ENCODE data around the gene PSD.
"Not testable (repeated sequence)": the region's sequence is repeated elsewhere in the genome, so short reads cannot be mapped to it uniquely, and the experiment has no call there.

Gene PSD

DNA sequence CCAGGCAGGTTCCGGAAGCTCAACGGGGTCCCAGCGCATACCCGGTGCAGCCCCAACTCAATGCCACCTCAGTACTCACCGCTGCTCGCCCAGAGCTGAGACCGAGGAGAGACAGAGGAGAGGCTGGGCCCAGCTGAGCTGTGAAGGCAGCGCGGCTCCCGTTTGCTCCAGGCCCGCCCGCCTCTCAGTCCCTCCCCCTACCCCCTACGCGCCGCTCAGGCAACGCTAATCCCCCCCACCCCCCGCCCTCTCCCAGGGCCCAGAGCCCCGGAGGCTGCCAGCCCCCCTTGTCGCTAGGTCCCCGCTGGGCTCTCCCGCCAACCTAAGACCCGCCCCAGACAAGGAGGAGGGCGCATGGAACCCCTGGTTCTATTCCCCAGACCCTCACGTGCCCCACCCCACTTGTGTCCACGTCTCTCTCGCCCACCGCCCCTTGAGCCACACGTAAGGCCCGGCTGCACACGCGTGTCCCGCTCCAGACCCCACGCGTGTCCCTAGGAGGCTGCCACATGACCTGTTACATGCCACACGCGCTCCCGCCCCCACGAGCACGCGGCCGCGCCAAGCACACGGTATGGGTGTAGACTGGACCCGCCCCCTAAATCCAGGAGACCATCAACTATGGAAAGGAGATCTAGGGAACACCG lies at the start of gene PSD:
TSS of gene PSD (minus strand) at position 164 of the 647 bp plus-strand sequence. CDS start 1,747 bp downstream, outside the sequence.
- DNase-seq (ENCODE audit: low spot score) = no peak

- DNase-seq (ENCODE audit: low spot score) = no peak
These were observed 49.4 kb upstream of the PSD start for GRCh38 chr10:102467971-102468438.

- DNase-seq (ENCODE audit: low spot score) = no peak
These were observed 48.7 kb upstream of the PSD start for GRCh38 chr10:102467318-102467717.

DNA sequence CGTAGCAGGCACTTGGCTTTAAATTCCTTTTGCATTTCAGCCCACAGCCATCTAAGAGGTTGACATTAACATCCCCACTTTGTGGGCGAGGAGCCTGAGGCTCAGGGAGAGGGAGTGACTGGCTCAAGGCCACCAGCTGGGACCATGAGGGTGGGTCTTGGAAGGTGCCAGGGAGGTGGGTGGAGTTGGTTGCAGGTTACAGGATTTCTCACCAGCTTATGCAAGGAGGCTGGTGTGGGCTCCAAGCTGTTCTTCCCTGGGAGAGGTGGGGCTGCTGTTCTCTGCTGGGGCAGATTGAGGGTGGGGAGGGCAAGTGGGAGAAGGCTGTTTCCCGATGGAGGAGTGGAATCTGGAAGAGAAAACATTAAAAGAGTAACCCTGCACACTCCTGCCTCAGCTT lies 46.9 kb upstream of the PSD start:
- no peak for DNase-seq (ENCODE audit: low spot score)

GRCh38 chr10:102463983-102464382 lies 45.4 kb upstream of the PSD start:
- no peak for DNase-seq (ENCODE audit: low spot score)

- DNase-seq (ENCODE audit: low spot score) = no peak
These were observed 44.0 kb upstream of the PSD start for GRCh38 chr10:102462512-102463054.

- DNase-seq (ENCODE audit: low spot score) = peak; percentile 93
These were observed 42.8 kb upstream of the PSD start for GRCh38 chr10:102461187-102462054.

- no peak for DNase-seq (ENCODE audit: low spot score)
These were observed 42.2 kb upstream of the PSD start for GRCh38 chr10:102460836-102461186.

GRCh38 chr10:102458656-102459055 lies 40.1 kb upstream of the PSD start:
- no peak for DNase-seq (ENCODE audit: low spot score)

DNA sequence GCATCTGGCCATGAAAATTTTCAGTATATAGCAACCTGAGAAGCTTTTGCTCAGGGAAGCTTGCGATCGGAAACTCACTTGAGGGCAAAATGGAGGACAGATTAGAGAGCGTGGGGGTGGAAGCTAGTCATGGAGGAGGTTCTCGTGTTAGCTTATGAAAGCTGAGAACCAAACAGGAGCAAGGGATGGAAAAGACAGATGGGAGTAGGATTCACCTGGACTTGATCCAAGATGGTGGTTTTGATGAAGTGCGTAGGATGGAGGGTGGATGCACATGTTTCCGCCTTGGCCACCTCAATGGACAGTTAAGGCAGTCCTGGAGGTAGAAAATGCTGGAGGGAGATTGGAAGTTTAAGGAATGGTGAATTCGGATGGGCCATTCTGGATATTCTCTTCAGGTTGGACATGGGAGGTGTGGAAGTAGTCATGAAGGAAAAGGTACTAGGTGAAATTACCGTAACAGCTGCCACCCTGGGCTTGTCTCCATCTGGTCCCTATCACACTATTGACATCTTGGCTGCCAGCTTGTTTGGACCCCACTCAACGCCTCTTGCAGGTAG lies 39.1 kb upstream of the PSD start:
- no peak for DNase-seq (ENCODE audit: low spot score)

DNA sequence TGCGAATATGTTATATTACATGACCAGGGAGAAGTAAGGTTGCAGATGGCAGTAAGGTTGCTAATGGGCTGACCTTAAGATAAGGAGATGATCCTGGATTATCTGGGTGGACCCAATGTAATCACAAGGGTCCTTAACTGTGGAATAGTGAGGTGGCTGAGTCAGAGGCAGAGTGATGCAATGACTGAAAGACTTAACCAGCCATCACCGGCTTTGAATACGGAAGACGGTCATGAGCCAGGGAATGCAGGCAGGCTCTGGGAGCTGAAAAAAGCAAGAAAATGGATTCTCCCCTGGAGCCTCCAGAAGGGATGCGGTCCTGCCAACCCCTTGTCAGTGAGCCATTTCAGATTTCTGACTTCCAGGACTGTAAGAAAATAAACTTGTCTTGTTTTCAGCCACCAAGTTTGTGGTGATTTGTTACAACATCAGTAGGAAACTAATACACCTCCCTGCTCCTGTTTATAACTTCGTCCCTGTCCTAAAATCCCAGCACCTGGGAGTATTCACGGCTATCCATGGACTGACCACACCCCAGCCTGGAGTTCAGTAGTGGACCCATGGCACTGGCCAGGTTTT lies 37.4 kb upstream of the PSD start:
- no peak for DNase-seq (ENCODE audit: low spot score)

- not testable (repeated sequence) for DNase-seq (ENCODE audit: low spot score)
These were observed 36.3 kb upstream of the PSD start for GRCh38 chr10:102454662-102455487.

DNA sequence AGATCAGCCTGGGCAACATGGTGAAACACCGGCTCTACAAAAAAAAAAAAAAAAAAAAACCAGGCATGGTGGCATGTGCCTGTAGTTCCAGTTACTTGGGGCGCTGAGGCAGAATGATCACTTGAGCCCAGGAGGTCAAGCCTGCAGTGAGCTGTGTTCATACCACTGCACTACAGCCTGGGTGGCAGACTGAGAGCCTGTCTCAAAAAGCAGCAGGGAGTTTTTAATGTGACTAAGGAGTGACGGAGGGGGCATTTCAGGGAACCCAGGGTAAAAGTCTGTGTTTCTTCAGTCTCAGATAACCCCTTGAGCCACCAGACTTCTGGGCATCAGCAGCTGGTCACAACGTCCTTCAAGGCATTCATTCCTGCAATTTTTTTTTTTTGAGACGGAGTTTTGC lies 34.9 kb upstream of the PSD start:
- DNase-seq (ENCODE audit: low spot score) = no peak

GRCh38 chr10:102452672-102453340 lies 34.2 kb upstream of the PSD start:
- DNase-seq (ENCODE audit: low spot score) = peak; percentile 71

GRCh38 chr10:102451105-102451969 lies 32.8 kb upstream of the PSD start, which contains the start of gene C10orf95:
Gene C10orf95 (minus strand): TSS chr10:102451543. CDS start chr10:102451093, 450 bp downstream.
- no peak for DNase-seq (ENCODE audit: low spot score)

DNA sequence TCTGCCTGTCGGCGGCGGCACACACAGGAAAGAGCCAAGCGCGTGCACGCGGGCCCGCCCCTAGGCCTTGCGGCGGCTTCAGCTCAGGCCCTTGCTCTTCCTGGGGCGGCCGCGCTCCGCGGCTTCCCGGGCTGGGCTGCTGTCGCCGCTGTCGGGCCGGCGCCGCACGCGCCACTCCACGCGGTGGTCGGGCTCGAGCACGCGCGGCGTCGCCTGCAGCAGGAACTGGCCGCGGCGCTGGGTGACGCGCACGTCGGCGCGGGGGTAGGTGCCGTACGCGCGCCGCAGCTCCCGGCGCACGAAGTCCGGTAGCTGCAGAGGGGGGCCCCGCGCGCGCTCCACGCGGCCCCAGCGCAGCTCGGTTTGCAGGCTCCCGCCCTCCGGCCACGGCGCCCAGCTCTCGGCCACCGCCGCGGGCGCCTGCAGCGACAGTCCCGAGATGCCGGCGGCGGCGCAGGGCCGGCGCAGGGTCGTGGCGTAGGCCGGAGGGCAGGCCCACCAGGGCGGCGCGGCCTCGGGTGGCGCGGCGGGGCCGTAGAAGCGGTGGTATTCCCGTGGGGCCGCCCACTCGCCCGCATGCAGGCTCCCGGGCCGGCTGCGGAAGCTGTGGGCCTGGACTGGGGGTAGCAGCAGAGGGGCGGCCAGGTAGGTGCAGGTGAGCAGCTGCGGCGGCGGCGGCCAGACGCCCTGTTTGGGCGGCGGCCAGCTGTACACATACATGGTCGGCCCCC lies 32.0 kb upstream of the PSD start:
- peak; percentile 82 for DNase-seq (ENCODE audit: low spot score)

- DNase-seq (ENCODE audit: low spot score) = no peak
These were observed 31.5 kb upstream of the PSD start for GRCh38 chr10:102450124-102450373.

DNA sequence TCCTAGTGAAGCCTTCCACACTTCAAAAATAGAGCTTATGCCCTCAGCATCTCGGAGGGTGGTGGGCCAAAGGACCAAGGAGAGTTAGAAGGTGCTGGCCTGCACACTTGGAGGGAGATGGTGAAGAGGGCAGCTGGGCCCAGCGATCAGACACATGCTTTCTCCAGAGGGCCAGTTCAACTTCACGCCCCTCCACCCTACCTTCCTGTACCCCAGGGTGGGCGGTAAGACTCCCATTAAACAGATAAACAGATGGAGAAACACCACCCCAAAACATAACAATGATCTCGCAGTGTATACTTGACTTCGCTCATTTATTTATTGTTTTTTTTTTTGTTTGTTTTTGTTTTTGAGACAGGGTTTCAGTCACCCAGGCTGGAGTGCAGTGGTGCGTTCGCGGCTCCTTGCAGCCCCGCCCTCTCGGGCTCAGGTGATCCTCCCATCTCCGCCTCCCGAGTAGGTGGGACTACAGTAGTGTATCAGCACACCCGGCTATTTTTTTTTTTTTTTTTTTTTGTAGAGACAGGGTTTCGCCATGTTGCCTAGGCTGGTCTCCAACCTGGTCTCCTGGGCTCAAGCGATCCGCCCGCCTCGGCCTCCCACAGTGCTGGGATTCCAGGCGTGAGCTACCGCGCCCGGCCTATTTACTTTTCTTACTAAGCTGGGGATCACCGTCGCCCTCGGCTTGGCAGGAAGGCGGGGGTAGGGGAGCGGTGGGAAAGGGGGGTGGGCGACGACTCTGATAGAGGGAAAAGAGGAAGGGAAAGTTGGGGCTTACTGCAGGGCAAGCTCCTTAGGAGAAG lies 30.9 kb upstream of the PSD start:
- no peak for DNase-seq (ENCODE audit: low spot score)

GRCh38 chr10:102444851-102445250 lies 26.3 kb upstream of the PSD start:
- DNase-seq (ENCODE audit: low spot score) = no peak
